ENCODE data around the gene PANK1. TPM values are rescaled to one million over a fixed set of nuclear protein-coding genes. Genes with fewer than 3 reads are reported as not detected.

PANK1 gene
- total and polyA plus RNA-seq, 2 of the 8 experiments (the other 6 are each of a cell fraction or from before 2014, with no cell fraction given), result 18.5 to 40.4 TPM

GRCh38 chr10:89611282-89611681 is 33.8 kb downstream of the PANK1 start (continued):
- TF ChIP-seq POU5F1 (IDR thresholded peaks at IDR 0.05; ENCODE audit: low read depth, low read length) (no peak), NRF1 (IDR thresholded peaks at IDR 0.05; ENCODE audit: low read depth, low read length) (no peak), CTCF (IDR thresholded peaks at IDR 0.05; ENCODE audit: control extremely low read depth in 1 of 3, insufficient read depth in 1 of 3, low read depth in 1 of 3, low read length in 3 of 3) (no peak), KDM1A (IDR thresholded peaks at IDR 0.05; ENCODE audit: borderline replicate concordance, low read length) (no peak), SIX5 (IDR thresholded peaks at IDR 0.05; ENCODE audit: low read depth, low read length) (no peak), MAFK (IDR thresholded peaks at IDR 0.05; ENCODE audit: low read depth, low read length) (no peak)

All from H1 (cell line).